Measurements from ENCODE around the gene MAD2L1.
A peak's percentile ranks its signal among the peaks of the same experiment; 100 is the strongest.
"Not testable (repeated sequence)": the region's sequence is repeated elsewhere in the genome, so short reads cannot be mapped to it uniquely, and the experiment has no call there.

Gene MAD2L1

GRCh38 chr4:120066517-120067340, at the start of gene MAD2L1:
MAD2L1 (minus strand) TSS chr4:120066848; CDS start chr4:120066734, 114 bp downstream.
- DNase-seq (ENCODE audit: extremely low read depth, low read depth), result peak; percentile 96
- TF ChIP-seq CTCF (IDR thresholded peaks at IDR 0.05; ENCODE audit: low read depth, low read length), result no peak

- no peak for DNase-seq (ENCODE audit: extremely low read depth, low read depth)
- no peak for TF ChIP-seq CTCF (IDR thresholded peaks at IDR 0.05; ENCODE audit: low read depth, low read length)
Measured at GRCh38 chr4:120111745-120112144, 45.1 kb upstream of the MAD2L1 start.

DNA sequence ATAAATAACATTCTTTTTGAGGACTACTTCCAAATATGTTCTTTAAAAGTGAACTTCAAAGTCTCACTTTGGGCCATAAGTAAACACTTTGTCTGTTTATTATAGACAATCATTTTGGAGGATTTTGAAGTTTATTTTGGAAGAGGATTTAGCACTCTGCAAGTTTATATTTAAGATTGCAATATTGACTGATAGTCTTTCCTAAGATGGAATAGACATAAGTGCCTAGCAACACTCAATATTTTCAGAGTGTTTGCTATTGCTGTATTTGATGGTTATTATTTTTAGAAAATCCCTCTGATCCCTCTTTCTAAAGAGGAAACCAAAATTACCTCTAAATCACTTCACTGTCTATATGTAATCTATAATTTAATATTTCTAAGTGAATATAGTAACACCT, 42.8 kb upstream of the MAD2L1 start:
- no peak for TF ChIP-seq CTCF (IDR thresholded peaks at IDR 0.05; ENCODE audit: low read depth, low read length)
- no peak for DNase-seq (ENCODE audit: extremely low read depth, low read depth)

- no peak for TF ChIP-seq CTCF (IDR thresholded peaks at IDR 0.05; ENCODE audit: low read depth, low read length)
- no peak for DNase-seq (ENCODE audit: extremely low read depth, low read depth)
Measured at GRCh38 chr4:120105472-120105871, 38.8 kb upstream of the MAD2L1 start.

DNA sequence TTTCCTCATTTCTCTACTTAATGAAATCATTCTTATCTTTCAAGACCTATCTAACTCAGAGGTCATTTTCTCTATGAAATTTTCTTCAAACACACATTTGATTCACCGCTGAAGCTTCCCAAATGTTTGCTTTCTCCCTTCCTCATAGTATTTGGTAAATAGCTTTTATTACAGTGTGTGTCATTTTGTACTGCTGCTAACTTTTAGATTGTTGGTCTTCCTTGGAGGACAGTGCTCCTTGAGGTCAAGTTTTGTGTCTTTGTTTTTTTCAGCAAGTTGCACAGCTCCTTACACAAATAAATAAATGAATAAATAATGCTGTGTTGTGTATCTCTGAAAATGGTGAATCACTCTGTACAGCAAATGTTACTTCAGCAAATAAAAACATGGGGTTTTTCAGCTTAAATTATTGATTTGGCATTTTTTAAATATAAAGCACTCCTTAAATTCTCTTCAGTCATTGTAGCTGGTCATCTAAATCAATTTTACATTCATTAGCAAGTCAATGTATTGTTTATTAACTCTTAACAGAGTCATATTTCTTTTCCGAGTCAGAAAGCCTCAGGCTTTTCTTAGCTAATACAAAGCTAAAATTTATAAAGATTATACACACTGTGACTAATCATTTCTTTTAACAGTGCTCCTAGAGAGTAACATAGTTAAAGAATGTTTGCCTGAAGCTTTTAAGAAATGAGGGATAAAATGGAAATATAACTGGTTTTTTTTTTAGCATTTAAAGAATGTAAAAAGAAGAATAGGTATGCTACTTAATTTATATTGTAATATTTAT, 30.1 kb upstream of the MAD2L1 start:
- no peak for DNase-seq (ENCODE audit: extremely low read depth, low read depth)
- no peak for TF ChIP-seq CTCF (IDR thresholded peaks at IDR 0.05; ENCODE audit: low read depth, low read length)

- DNase-seq (ENCODE audit: extremely low read depth, low read depth), result no peak
- TF ChIP-seq CTCF (IDR thresholded peaks at IDR 0.05; ENCODE audit: low read depth, low read length), result no peak
Measured at GRCh38 chr4:120088507-120088906, 21.9 kb upstream of the MAD2L1 start.

DNA sequence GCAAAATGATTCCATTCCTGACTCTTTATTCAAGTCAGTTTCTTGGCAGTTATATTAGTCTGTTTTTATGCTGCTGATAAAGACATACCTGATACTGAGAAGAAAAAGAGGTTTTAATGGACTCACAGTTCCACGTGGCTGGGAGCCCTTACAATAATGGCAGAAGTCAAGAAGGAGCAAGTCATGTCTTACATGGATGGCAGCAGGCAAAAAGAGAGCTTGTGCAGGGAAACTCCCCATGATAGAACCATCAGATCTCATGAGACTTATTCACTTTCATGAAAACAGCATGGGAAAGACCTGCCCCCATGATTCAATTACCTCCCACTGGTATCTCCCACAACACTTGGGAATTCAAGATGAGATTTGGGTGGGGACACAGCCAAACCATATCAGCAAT, 21.4 kb upstream of the MAD2L1 start:
- not testable (repeated sequence) for DNase-seq (ENCODE audit: extremely low read depth, low read depth)
